Measurements from ENCODE around the gene PLCH1.

The PLCH1 gene

DNA sequence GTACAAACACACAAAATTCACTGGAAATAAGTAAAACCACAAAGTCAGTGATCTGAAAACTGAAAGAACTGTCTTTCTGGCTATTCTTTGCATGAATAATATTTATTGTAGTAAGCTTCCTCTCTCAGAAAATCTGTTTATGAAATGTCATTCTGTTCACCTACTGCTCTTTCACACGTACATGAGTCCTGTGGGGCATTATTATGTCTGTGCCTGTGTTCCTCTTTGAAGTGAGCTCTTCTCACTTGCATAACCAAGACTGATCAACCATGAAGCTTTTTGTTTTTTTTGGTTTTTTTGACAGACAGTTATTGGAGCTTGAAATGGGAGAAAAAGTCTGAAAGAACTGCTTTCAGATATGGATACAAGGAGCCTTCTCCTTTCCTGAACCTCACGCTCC lies 195.8 kb downstream of the PLCH1 start:
- TF ChIP-seq, protein P1, sequence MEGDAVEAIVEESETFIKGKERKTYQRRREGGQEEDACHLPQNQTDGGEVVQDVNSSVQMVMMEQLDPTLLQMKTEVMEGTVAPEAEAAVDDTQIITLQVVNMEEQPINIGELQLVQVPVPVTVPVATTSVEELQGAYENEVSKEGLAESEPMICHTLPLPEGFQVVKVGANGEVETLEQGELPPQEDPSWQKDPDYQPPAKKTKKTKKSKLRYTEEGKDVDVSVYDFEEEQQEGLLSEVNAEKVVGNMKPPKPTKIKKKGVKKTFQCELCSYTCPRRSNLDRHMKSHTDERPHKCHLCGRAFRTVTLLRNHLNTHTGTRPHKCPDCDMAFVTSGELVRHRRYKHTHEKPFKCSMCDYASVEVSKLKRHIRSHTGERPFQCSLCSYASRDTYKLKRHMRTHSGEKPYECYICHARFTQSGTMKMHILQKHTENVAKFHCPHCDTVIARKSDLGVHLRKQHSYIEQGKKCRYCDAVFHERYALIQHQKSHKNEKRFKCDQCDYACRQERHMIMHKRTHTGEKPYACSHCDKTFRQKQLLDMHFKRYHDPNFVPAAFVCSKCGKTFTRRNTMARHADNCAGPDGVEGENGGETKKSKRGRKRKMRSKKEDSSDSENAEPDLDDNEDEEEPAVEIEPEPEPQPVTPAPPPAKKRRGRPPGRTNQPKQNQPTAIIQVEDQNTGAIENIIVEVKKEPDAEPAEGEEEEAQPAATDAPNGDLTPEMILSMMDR (IDR thresholded peaks at IDR 0.05; ENCODE audit: insufficient read depth, low read length, missing control alignments) = no peak
- no peak for DNase-seq (ENCODE audit: low read depth, low spot score)
- ChIA-PET CTCF (no interaction called here), POLR2A (no interaction called here)
- no peak overlapping the region for H3K4me3 ChIP-seq (ENCODE audit: low read depth, low read length)

DNA sequence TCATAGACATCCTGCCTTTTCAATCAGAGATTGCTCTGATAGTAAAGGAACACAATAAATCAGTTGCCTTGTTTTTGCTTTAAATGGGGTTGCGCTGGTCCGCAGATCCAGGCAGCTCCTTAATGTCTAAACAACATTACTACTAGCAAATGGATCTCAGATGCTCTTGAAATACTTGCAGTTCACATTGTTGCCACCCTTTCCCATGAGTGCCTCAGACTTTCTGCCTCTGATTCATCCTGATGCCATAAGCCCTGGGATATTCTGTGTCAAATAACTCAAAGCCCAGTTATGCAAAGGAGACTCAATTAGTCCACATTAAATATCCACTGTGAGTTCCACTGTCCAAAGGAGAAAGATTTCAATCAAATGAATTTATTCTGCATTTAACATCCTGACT lies 196.7 kb downstream of the PLCH1 start:
- TF ChIP-seq, protein P1 (IDR thresholded peaks at IDR 0.05; ENCODE audit: insufficient read depth, low read length, missing control alignments) = no peak
- DNase-seq (ENCODE audit: low read depth, low spot score) = no peak
- H3K4me3 ChIP-seq (ENCODE audit: low read depth, low read length) = no peak overlapping the region
- CTCF ChIA-PET = no interaction called here
- POLR2A ChIA-PET = no interaction called here

DNA sequence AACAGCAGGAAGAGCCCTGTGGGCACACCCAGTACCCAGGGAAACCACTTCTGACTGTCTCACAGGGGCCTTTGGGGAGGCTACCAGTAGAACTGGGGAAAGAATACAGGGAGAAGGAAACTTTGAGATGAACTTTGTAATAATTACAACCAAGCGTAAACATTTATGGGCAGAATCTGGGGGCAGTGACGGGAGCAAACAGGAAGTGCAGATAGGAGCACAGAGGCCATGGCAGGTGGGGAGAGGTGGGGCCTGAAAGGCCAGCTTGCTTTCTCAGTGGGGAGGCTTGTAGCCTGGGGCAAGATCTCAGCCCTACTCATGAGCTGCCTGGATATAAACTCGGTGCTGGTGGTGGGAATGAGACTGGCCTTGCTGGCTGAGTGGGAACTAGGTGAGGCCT lies 209.8 kb downstream of the PLCH1 start:
- no peak for DNase-seq (ENCODE audit: low read depth, low spot score)
- H3K4me3 ChIP-seq (ENCODE audit: low read depth, low read length) = no peak overlapping the region
- ChIA-PET POLR2A (no interaction called here), CTCF (no interaction called here)
- TF ChIP-seq, protein P1 (IDR thresholded peaks at IDR 0.05; ENCODE audit: insufficient read depth, low read length, missing control alignments) = no peak

DNA sequence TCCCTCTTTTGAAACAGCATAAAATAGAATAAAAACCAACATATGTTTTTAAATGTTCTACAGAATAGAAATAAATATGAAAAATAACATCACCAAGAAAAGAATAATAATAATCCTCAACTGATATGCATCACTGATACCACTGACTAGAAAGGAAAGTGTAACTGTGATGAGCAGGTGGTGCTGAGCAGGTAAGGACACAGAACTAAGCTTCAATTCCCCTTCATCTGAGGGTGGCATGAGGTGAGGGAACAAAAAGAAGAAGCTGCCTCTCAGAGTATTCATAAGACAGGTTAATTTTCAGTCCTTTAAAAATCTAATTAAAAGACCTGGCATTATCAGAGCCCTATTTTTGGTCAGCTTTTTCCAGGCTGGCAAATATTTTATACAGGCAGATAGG lies 216.3 kb downstream of the PLCH1 start:
- H3K4me3 ChIP-seq (ENCODE audit: low read depth, low read length) = no peak overlapping the region
- TF ChIP-seq, protein P1 (IDR thresholded peaks at IDR 0.05; ENCODE audit: insufficient read depth, low read length, missing control alignments) = no peak
- ChIA-PET CTCF (no interaction called here), POLR2A (no interaction called here)
- no peak for DNase-seq (ENCODE audit: low read depth, low spot score)

DNA sequence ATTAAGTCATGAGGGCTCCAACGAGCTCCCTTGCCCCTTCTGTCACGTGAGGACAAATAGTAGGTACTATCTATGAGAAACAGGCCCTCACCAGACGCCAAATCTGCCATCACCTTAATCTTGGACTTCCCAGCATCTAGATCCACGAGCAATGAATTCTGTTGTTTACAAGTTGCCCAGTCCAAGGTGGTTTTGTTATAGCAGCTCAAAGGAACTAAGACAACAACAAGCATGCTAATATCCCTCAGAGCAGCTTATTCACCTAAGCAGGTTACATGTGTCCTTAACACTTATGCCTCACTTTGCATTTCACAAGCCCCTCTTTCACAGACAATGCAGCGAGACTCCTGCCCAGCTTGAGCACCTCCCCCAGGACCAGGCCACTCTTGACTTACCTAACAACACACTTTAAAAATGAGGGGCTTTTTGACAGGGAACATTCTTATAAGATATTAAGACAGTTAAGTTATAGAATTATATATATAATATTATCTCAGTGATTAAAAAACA lies 219.5 kb downstream of the PLCH1 start:
- POLR2A ChIA-PET = no interaction called here
- CTCF ChIA-PET = no interaction called here
- TF ChIP-seq, protein P1 (IDR thresholded peaks at IDR 0.05; ENCODE audit: insufficient read depth, low read length, missing control alignments) = no peak
- no peak for DNase-seq (ENCODE audit: low read depth, low spot score)
- no peak overlapping the region for H3K4me3 ChIP-seq (ENCODE audit: low read depth, low read length)

DNA sequence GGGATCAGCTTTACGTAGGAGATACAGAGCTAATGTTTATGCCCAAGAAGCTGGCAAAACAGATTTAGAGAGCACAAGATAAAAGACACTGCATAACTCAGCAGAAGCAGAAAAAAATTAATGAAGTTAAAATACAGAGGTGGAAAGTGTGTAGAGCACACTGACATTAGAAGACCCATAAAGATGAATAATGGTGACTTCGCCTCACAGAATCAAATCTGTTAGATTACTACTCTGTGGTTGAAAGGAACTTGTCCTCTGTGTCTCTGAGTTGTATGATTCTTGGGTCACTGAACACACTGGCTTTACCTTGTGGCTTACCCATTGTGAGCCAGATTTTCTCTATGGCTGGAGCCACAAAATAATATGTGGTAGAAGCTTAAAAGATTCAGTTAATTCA lies 224.4 kb downstream of the PLCH1 start:
- no peak overlapping the region for H3K4me3 ChIP-seq (ENCODE audit: low read depth, low read length)
- DNase-seq (ENCODE audit: low read depth, low spot score) = no peak
- POLR2A ChIA-PET = no interaction called here
- CTCF ChIA-PET = no interaction called here
- TF ChIP-seq, protein P1 (IDR thresholded peaks at IDR 0.05; ENCODE audit: insufficient read depth, low read length, missing control alignments) = no peak
